GM21423 (cell line): ENCODE data around the gene ISCU.
"Not testable (repeated sequence)": the region's sequence is repeated elsewhere in the genome, so short reads cannot be mapped to it uniquely, and the experiment has no call there.

Experiments used
- ATAC-seq: cut with Tn5 transposase; IDR thresholded peaks from one replicate; pipeline ENCODE4 v1.9.1; 2021; ENCODE audit warnings: mild to moderate bottlenecking, moderate library complexity; ENCODE audit not compliant: unreplicated experiment

Gene ISCU

GRCh38 chr12:108616941-108617858, 54.8 kb downstream of the ISCU start:
- peak; percentile 79 for ATAC-seq

- no peak for ATAC-seq
Observed at GRCh38 chr12:108618079-108618952, 55.9 kb downstream of the ISCU start.

- ATAC-seq = not testable (repeated sequence)
Observed at GRCh38 chr12:108618953-108619274, 56.5 kb downstream of the ISCU start.
